ENCODE results near the gene MN1.

Gene MN1

GRCh38 chr22:27754888-27755480, 46.6 kb downstream of the MN1 start:
- no peak overlapping the region for H3K27ac ChIP-seq
- TF ChIP-seq CTCF (conservative IDR thresholded peaks at IDR 0.05): no peak

GRCh38 chr22:27754247-27754887, 47.2 kb downstream of the MN1 start:
- no peak for TF ChIP-seq CTCF (conservative IDR thresholded peaks at IDR 0.05)
- H3K27ac ChIP-seq: no peak overlapping the region

GRCh38 chr22:27752771-27753170, 48.8 kb downstream of the MN1 start:
- no peak overlapping the region for H3K27ac ChIP-seq
- TF ChIP-seq CTCF (conservative IDR thresholded peaks at IDR 0.05): no peak

- no peak overlapping the region for H3K27ac ChIP-seq
Observed at GRCh38 chr22:27752141-27752540, 49.4 kb downstream of the MN1 start.

GRCh38 chr22:27751277-27752070, 50.1 kb downstream of the MN1 start:
- H3K27ac ChIP-seq: no peak overlapping the region
- TF ChIP-seq CTCF (conservative IDR thresholded peaks at IDR 0.05): no peak

More at GRCh38 chr22:27752141-27752540, 49.4 kb downstream of the MN1 start:
- no peak for TF ChIP-seq CTCF (conservative IDR thresholded peaks at IDR 0.05)

GRCh38 chr22:27750584-27751265, 50.8 kb downstream of the MN1 start:
- no peak overlapping the region for H3K27ac ChIP-seq
- TF ChIP-seq CTCF (conservative IDR thresholded peaks at IDR 0.05): no peak

Data from VCaP (cell line).